Ramos (cell line): Measurements from ENCODE around the gene RAMP2.

Source experiments
- in situ Hi-C: fragments of 300-500 bp; cut with MboI; formaldehyde crosslinking; loops from one replicate; pipeline ENCODE4 v1.14.3; 2022; ENCODE audit warnings: low sequenced_read_pairs; ENCODE audit not compliant: unreplicated experiment

Gene RAMP2

DNA sequence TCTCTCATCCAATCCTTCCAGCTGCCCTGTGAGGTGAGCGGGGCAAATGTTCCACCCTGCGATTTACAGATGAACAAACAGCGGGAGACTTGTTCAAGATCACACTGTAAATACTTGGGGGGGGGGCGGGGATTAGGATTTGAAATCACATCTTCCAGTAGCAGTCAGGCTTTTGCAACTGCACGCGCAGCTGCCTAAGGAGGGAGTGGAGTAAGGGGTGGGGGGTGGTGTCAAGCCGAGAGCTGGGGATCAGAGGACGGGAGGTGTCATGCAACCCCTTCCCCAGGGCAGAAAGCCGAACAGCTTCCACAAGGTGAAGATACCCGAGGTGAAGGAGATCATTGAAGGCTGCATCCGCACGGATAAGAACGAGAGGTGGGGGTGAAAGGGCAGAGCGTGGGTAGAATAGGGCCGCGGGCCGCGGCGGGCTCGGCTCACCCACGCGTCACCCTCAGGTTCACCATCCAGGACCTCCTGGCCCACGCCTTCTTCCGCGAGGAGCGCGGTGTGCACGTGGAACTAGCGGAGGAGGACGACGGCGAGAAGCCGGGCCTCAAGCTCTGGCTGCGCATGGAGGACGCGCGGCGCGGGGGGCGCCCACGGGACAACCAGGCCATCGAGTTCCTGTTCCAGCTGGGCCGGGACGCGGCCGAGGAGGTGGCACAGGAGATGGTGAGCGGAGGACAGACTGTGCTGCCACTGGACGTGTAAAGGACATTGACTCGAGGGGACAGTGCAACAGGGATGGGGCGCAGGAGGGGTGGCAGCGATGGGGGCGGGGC lies 24.0 kb downstream of the RAMP2 start:
- in situ Hi-C loops, result no loop called here

DNA sequence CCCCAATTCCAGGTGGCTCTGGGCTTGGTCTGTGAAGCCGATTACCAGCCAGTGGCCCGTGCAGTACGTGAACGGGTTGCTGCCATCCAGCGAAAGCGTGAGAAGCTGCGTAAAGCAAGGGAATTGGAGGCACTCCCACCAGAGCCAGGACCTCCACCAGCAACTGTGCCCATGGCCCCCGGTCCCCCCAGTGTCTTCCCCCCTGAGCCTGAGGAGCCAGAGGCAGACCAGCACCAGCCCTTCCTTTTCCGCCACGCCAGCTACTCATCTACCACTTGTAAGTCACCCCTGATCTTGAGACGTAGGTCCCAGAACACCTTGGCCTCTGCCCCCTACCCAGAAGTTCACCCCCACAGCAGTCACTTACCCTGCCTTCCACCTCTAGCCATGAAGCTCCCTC lies 26.2 kb downstream of the RAMP2 start:
- in situ Hi-C loops, result no loop called here

GRCh38 chr17:42791948-42792347 lies 30.9 kb downstream of the RAMP2 start:
- in situ Hi-C loops, result no loop called here

GRCh38 chr17:42792545-42792944 lies 31.5 kb downstream of the RAMP2 start:
- in situ Hi-C loops, result no loop called here

DNA sequence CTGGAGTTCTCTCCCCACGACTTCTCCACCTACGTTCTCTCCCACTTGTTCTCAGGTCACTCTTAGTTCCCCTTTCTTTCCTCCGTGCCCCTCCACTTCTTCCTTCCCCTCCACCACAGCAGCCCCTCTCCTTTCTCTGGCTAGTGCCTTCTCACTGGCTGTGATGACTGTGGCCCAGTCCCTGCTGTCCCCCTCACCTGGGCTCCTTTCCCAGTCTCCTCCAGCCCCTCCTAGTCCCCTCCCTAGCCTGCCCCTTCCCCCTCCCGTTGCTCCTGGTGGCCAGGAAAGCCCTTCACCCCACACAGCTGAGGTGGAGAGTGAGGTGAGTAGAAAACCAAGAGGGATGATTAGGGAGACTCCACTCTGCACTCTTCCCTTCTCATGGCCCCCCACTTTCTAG lies 34.0 kb downstream of the RAMP2 start:
- in situ Hi-C loops, result no loop called here

DNA sequence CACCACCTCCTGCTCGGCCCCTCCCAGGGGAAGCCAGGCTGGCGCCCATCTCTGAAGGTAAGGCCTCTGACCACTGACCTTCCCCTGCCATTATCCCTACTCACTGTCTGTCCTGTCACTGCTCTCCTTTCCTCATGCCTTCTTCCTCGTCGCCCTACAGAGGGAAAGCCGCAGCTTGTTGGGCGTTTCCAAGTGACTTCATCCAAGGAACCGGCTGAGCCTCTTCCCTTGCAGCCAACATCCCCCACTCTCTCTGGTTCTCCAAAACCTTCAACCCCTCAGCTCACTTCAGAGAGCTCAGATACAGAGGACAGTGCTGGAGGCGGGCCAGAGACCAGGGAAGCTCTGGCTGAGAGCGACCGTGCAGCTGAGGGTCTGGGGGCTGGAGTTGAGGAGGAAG lies 34.4 kb downstream of the RAMP2 start:
- in situ Hi-C loops, result no loop called here

DNA sequence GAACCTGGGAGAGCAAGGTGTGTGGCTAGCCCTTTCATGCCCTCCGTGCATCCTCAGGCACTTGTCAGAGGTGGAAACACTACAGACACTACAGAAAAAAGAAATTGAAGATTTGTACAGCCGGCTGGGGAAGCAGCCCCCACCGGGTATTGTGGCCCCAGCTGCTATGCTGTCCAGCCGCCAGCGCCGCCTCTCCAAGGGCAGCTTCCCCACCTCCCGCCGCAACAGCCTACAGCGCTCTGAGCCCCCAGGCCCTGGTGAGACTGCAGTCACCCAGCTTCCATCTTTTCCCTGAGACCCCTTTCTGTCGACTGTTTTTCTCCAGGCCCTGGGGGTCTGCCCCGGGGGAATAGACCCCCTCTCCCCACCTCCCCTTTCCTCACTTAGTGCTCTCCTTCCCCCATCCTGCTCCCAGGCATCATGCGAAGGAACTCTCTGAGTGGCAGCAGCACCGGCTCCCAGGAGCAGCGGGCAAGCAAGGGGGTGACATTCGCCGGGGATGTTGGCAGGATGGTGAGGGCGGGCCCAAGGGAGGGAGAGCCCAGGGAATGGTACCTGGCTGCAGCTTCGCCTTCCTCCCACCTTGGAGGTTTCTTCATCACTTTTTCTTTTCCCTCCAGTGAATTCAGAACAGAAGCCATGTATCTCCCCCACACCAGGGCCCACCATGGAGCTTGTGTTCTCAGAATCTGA lies 35.2 kb downstream of the RAMP2 start:
- in situ Hi-C loops, result no loop called here

- in situ Hi-C loops, result no loop called here
These were observed 36.3 kb downstream of the RAMP2 start for GRCh38 chr17:42797067-42798007.

DNA sequence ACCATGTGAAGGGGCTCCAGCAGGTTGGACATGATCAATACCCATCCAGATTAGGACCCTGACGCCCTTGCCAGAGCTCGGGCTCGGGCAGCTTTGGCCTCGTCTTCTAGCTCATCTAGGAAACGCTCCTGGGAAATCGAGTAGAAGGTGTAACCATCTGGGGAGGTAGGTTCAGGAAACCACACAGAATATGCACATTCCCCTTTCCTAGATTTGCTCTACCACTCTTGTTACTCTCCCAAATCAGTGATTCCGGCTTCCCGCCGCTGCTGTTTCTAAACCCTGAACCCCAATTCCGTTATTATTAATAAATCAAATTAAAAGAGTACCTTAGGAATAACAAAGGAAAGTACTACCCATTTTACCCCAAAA lies 37.0 kb downstream of the RAMP2 start:
- in situ Hi-C loops, result no loop called here

DNA sequence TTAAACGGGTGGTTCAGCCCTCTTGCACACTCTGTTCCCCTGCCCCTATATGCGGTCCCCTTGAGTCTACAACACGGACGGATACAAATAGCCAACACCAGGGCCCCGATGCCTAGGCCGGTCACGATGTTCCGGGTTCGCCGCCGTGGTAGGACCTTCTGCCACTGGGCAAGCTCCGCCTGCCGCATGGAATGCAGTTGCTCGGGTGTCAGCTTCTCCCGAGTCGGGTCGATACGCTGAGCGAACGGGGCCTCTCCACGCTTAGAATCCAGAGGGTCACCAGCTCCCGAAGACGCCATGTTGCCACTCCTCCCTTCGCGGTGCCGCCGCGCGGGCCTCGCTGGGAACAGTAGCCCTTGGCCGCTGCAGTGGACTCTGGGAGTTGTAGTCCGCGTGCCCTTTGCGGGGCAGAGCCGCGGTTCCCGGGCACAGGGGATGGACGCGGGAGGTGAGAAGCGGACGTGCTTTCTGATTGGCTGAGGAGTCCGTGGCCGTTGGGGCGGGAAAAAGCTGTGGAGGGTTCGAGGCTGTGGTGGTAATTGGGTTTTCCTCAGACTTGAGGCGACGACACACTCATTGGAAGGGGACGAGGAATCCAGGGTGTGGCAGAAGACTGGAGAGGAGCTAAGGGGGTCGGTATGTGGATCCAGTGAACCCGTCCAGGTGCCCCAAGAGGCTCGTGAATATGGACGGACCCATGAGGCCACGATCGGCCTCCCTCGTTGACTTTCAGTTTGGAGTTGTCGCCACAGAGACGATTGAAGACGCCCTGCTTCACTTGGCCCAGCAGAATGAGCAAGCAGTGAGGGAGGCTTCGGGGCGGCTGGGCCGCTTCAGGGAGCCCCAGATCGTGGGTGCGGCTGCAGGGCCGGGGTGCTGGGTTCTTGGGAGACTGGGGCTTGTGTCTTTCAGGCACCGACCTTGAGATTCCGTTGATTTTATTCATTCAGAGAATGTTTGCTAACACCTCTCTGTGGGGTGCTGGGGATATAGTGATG lies 37.7 kb downstream of the RAMP2 start, which contains the start of the genes CNTD1 and COA3:
TSS of gene CNTD1 (plus strand) at position 479 of the 998 bp plus-strand sequence. CDS start at position 686, 207 bp downstream.
TSS of gene COA3 (minus strand) at position 322 of the 998 bp plus-strand sequence. CDS start at position 299, 23 bp downstream.
- in situ Hi-C loops, result no loop called here

GRCh38 chr17:42803074-42803883 lies 42.3 kb downstream of the RAMP2 start:
- in situ Hi-C loops, result no loop called here

GRCh38 chr17:42804918-42805367 lies 43.9 kb downstream of the RAMP2 start:
- in situ Hi-C loops, result no loop called here

- in situ Hi-C loops, result no loop called here
These were observed 45.2 kb downstream of the RAMP2 start for GRCh38 chr17:42806249-42806648.

- in situ Hi-C loops, result no loop called here
These were observed 48.2 kb downstream of the RAMP2 start for GRCh38 chr17:42809250-42809649.
